Activated T-cell treated with anti-CD3 and anti-CD28 coated beads, Interleukin-2, amount 50 U/mL, for 4 hours (primary cell): ENCODE measurements around the gene EPHB1. TPM values are rescaled to one million over a fixed set of nuclear protein-coding genes. Genes with fewer than 3 reads are reported as not detected.

ENCODE experiments used
- ATAC-seq, 2 donors: fragments of 200-7000 bp; cut with Tn5 transposase; one replicate each; pipeline ENCODE4 v1.10.0; 2021
- DNase-seq: peaks from one replicate; pipeline ENCODE4 v3.0.0-alpha.2; 2020
- H3K27me3 Mint-ChIP-seq: one replicate; pipeline ENCODE4 v1.8.0; 2021; ENCODE audit warnings: low read depth, mixed read lengths
- H3K36me3 Mint-ChIP-seq: one replicate; pipeline ENCODE4 v1.8.0; 2022; ENCODE audit warnings: mixed read lengths; ENCODE audit not compliant: insufficient read depth
- H3K4me1 Mint-ChIP-seq: one replicate; pipeline ENCODE4 v1.8.0; 2021; ENCODE audit warnings: low read depth, mixed read lengths
- H3K4me3 Mint-ChIP-seq: one replicate; pipeline ENCODE4 v1.8.0; 2021; ENCODE audit warnings: mild to moderate bottlenecking, moderate library complexity, mixed read lengths
- H3K9me3 Mint-ChIP-seq: one replicate; pipeline ENCODE4 v1.8.0; 2021; ENCODE audit warnings: mixed read lengths
- total RNA-seq, 3 donors: library from RNA; stranded (reverse); gene quantifications; one replicate each; pipeline ENCODE4 v1.2.1, GENCODE V29; 2021

The EPHB1 gene
- total RNA-seq, 3 donors from 2014 or later = 0.50 to 0.71 (median 0.68) TPM

DNA sequence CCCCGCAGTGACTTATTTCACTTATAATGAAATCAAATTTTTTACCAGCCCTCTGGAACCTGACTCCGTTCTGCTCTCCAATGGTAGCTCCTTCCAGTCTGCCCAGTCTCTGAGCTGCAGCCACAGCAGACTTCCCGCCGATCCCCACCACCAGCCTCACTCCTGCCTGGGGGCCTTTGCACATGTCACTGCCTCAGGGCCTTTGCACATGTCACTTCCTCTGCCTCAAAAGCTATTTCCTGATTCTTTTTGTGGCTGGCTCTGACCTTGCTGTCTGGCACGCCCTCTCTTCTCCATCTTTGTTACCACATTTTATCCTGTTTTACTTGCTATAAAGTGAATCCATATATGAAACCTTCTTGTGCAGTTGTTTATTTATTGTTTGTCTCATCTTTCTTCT lies 277.4 kb downstream of the EPHB1 start:
- DNase-seq = no peak
- Mint-ChIP-seq H3K27me3 (peaks cover 5% of the 10 kb centered on the region), H3K4me1 (no peaks in the 10 kb centered on the region), H3K36me3 (no peaks in the 10 kb centered on the region), H3K4me3 (no peak overlapping the region), H3K9me3 (peaks cover 4% of the 10 kb centered on the region)
- ATAC-seq = no peak

DNA sequence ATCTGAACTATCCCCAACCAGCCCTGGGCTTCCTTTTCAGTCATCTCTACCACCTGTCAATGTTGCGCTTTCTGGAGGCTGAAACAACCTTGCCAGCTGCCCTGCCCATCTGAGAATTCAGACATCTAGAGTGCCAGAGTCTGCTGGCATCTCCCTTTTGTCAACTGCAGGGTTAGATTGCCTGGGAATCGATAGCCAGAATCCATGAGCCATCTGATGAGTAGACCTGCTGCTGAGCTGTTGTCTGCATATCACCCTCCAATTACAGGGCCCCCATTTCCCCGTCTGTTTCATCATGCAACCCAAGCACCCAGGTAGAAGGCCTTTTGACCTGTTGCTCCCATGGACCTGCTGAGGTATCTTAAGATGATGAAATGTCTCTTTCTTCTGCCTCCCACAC lies 280.1 kb downstream of the EPHB1 start:
- Mint-ChIP-seq H3K4me3 (no peak overlapping the region), H3K27me3 (no peaks in the 10 kb centered on the region), H3K4me1 (no peaks in the 10 kb centered on the region), H3K9me3 (peaks cover 4% of the 10 kb centered on the region), H3K36me3 (no peaks in the 10 kb centered on the region)
- ATAC-seq = no peak
- no peak for DNase-seq

GRCh38 chr3:135076341-135076740 lies 281.3 kb downstream of the EPHB1 start:
- peaks cover 4% of the 10 kb centered on the region for H3K9me3 Mint-ChIP-seq
- ATAC-seq = no peak
- no peak for DNase-seq

GRCh38 chr3:135077186-135077585 lies 282.1 kb downstream of the EPHB1 start:
- no peak for ATAC-seq
- DNase-seq = no peak
- Mint-ChIP-seq H3K36me3 (no peaks in the 10 kb centered on the region), H3K9me3 (peaks cover 4% of the 10 kb centered on the region), H3K27me3 (no peaks in the 10 kb centered on the region), H3K4me1 (no peaks in the 10 kb centered on the region), H3K4me3 (no peak overlapping the region)

More at GRCh38 chr3:135076341-135076740, 281.3 kb downstream of the EPHB1 start:
- no peaks in the 10 kb centered on the region for H3K36me3 Mint-ChIP-seq
- H3K27me3 Mint-ChIP-seq = no peaks in the 10 kb centered on the region
- no peaks in the 10 kb centered on the region for H3K4me1 Mint-ChIP-seq
- H3K4me3 Mint-ChIP-seq = no peak overlapping the region

GRCh38 chr3:135078283-135078682 lies 283.2 kb downstream of the EPHB1 start:
- no peak for ATAC-seq
- no peaks in the 10 kb centered on the region for H3K36me3 Mint-ChIP-seq
- no peaks in the 10 kb centered on the region for H3K27me3 Mint-ChIP-seq

GRCh38 chr3:135079095-135079494 lies 284.0 kb downstream of the EPHB1 start:
- no peaks in the 10 kb centered on the region for H3K4me1 Mint-ChIP-seq
- no peaks in the 10 kb centered on the region for H3K9me3 Mint-ChIP-seq
- ATAC-seq (no peak), DNase-seq (no peak)
- H3K27me3 Mint-ChIP-seq = no peaks in the 10 kb centered on the region
- H3K36me3 Mint-ChIP-seq = no peaks in the 10 kb centered on the region
- no peak overlapping the region for H3K4me3 Mint-ChIP-seq

More at GRCh38 chr3:135078283-135078682, 283.2 kb downstream of the EPHB1 start:
- no peak overlapping the region for H3K4me3 Mint-ChIP-seq
- DNase-seq = no peak
- no peaks in the 10 kb centered on the region for H3K4me1 Mint-ChIP-seq
- H3K9me3 Mint-ChIP-seq = no peaks in the 10 kb centered on the region

- DNase-seq (no peak), ATAC-seq (no peak)
- H3K4me1 Mint-ChIP-seq = no peaks in the 10 kb centered on the region
- H3K4me3 Mint-ChIP-seq = no peak overlapping the region
- H3K36me3 Mint-ChIP-seq = no peaks in the 10 kb centered on the region
- H3K27me3 Mint-ChIP-seq = no peaks in the 10 kb centered on the region
- no peaks in the 10 kb centered on the region for H3K9me3 Mint-ChIP-seq
Observed at GRCh38 chr3:135081451-135081850, 286.4 kb downstream of the EPHB1 start.

DNA sequence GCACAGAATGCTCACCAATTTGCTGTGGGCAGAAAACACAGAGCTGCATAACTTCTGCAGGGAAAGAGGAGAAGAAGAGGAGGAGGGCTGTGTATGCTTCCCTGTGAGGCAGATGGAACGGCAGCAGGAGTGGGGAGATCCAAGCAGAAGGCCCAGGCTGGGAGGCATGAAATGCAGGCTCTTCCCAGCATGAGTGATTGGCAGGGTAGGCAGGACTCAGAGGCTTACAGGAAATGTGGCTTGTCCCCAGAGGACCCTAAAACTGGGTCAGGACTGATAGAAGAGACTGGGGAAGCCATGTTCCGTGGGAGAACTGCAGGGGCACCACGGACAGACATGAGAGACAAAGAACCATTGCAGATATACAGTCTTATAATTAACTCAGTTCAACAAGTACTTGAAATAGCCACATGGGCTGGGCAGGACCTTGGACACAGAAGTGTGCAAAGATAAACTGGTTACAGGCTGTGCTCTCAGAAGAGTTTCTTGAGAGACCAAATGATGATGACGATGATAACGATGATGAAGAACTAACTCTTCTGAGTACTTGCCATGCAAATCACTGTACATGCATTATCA lies 286.9 kb downstream of the EPHB1 start:
- Mint-ChIP-seq H3K36me3 (no peaks in the 10 kb centered on the region), H3K4me3 (no peak overlapping the region), H3K27me3 (no peaks in the 10 kb centered on the region), H3K4me1 (no peaks in the 10 kb centered on the region), H3K9me3 (no peaks in the 10 kb centered on the region)
- DNase-seq (no peak), ATAC-seq (no peak)

DNA sequence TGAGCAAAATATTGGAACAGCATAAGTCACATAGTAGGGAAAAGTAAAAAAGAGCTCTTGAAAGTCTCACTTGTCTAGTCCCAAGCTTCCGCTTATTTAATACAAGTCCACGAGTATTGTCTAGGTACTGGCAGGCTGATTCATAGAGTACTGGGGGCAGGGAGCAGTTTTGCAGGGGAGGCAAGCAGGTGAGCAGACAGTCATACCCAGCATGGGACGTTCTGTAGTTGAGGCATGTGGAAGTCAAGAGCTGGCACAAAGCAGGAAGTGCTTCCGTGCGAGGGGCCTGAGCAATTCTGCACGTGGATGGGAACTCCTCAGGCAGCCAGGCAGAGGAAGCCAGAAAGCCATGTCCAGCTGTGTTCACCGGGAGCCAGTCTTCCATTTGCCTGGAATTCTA lies 287.6 kb downstream of the EPHB1 start:
- Mint-ChIP-seq H3K4me1 (no peaks in the 10 kb centered on the region), H3K27me3 (no peaks in the 10 kb centered on the region), H3K4me3 (no peak overlapping the region), H3K9me3 (no peaks in the 10 kb centered on the region), H3K36me3 (no peaks in the 10 kb centered on the region)
- DNase-seq = no peak
- ATAC-seq = no peak

GRCh38 chr3:135083179-135083578 lies 288.1 kb downstream of the EPHB1 start:
- no peak overlapping the region for H3K4me3 Mint-ChIP-seq
- H3K36me3 Mint-ChIP-seq = no peaks in the 10 kb centered on the region
- no peak for ATAC-seq
- H3K9me3 Mint-ChIP-seq = no peaks in the 10 kb centered on the region
- no peak for DNase-seq
- no peaks in the 10 kb centered on the region for H3K27me3 Mint-ChIP-seq
- H3K4me1 Mint-ChIP-seq = no peaks in the 10 kb centered on the region

DNA sequence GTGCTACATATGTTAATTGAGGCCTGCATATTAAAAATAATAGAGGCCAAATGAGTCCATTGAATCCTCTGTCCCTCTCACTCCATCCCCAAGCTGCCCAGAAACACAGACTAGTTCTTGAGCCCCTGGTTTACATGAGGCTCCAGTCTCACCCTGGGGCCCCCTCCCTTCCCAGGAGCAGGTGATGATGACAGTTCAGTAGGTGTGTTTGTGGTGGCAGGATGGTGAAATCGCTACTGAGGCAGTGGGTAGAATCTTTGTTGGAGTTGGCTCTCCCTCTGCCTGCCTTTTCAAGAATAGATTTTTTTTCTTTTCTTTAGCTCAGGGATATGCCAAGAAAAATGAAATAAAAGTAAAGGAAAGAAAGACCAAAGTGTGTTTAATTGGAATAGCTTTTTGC lies 288.7 kb downstream of the EPHB1 start:
- Mint-ChIP-seq H3K4me3 (no peak overlapping the region), H3K9me3 (no peaks in the 10 kb centered on the region), H3K36me3 (no peaks in the 10 kb centered on the region), H3K27me3 (no peaks in the 10 kb centered on the region), H3K4me1 (no peaks in the 10 kb centered on the region)
- no peak for DNase-seq
- no peak for ATAC-seq

DNA sequence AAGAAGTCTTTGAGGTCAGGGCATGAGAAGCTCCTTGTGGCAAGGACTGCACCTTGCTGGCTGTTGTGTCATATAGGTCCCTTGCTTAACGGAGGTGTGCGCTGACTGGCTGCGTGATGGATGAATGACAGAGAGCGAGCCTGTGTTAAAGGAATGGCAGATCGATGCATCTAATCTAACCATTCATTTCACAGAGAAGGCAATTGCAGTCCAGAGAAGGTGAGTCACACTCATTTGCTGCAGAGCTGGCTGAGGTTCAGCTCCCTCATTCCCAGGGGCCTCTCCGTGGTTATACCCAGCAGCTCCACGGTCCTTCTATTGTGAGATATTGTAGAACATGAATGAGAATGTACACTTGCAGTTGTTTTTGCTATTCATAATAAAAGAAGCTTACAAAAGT lies 289.3 kb downstream of the EPHB1 start:
- no peaks in the 10 kb centered on the region for H3K36me3 Mint-ChIP-seq
- ATAC-seq = no peak
- H3K4me3 Mint-ChIP-seq = no peak overlapping the region
- no peaks in the 10 kb centered on the region for H3K4me1 Mint-ChIP-seq
- H3K9me3 Mint-ChIP-seq = no peaks in the 10 kb centered on the region
- DNase-seq = no peak
- no peaks in the 10 kb centered on the region for H3K27me3 Mint-ChIP-seq

- no peaks in the 10 kb centered on the region for H3K27me3 Mint-ChIP-seq
- ATAC-seq = no peak
- no peaks in the 10 kb centered on the region for H3K36me3 Mint-ChIP-seq
Observed at GRCh38 chr3:135084976-135085375, 289.9 kb downstream of the EPHB1 start.

GRCh38 chr3:135085652-135086436 lies 290.8 kb downstream of the EPHB1 start:
- Mint-ChIP-seq H3K9me3 (no peaks in the 10 kb centered on the region), H3K36me3 (no peaks in the 10 kb centered on the region), H3K27me3 (no peaks in the 10 kb centered on the region), H3K4me1 (no peaks in the 10 kb centered on the region), H3K4me3 (no peak overlapping the region)
- DNase-seq = no peak
- ATAC-seq = no peak

More at GRCh38 chr3:135084976-135085375, 289.9 kb downstream of the EPHB1 start:
- Mint-ChIP-seq H3K4me3 (no peak overlapping the region), H3K4me1 (no peaks in the 10 kb centered on the region), H3K9me3 (no peaks in the 10 kb centered on the region)
- DNase-seq = no peak

DNA sequence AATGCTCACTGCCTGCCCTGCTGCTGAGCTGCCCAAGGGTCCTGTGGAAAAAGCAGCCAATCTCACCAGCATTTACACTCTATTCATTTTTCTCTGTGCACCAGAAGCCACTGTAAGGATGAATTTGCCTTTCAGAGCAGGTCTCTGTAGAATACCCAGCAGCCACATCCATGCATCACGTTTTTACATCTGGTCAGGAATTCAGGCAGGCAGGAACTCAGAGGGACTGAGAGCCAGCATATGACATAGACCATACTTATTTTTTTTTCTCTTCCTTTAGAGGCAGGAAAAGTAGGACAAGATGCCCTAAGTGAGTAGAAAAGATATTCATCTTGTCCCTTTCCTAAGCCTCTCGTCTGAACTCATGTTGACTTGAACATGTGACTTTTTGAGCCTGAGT lies 292.7 kb downstream of the EPHB1 start:
- H3K36me3 Mint-ChIP-seq = no peaks in the 10 kb centered on the region
- no peaks in the 10 kb centered on the region for H3K4me1 Mint-ChIP-seq
- DNase-seq (no peak), ATAC-seq (no peak)
- H3K4me3 Mint-ChIP-seq = no peak overlapping the region
- no peaks in the 10 kb centered on the region for H3K27me3 Mint-ChIP-seq
- no peaks in the 10 kb centered on the region for H3K9me3 Mint-ChIP-seq
